Testis (tissue), 3 donors: ENCODE results near the gene A3GALT2. TPM values are rescaled to one million over a fixed set of nuclear protein-coding genes. Genes with fewer than 3 reads are reported as not detected.

Source experiments
- DNase-seq: peaks from one replicate; pipeline ENCODE4 v3.0.0-alpha.2; 2019
- H3K27ac ChIP-seq, 2 donors: fragments of 200-600 bp; sonication (generic); one replicate each; pipeline ENCODE4 v1.5.1; 2019
- H3K27me3 ChIP-seq: fragments of 200-600 bp; sonication (generic); one replicate; pipeline ENCODE4 v1.5.1; 2019
- H3K36me3 ChIP-seq: fragments of 200-600 bp; sonication (generic); one replicate; pipeline ENCODE4 v1.5.1; 2017; ENCODE audit warnings: low read depth; ENCODE audit errors: missing control alignments
- H3K4me1 ChIP-seq: fragments of 200-600 bp; sonication (generic); one replicate; pipeline ENCODE4 v1.5.1; 2019
- H3K4me3 ChIP-seq, 2 donors: fragments of 200-600 bp; sonication (generic); one replicate each; pipeline ENCODE4 v1.5.1; 2017 to 2019
- H3K9me3 ChIP-seq: fragments of 200-600 bp; sonication (generic); one replicate; pipeline ENCODE4 v1.5.1; 2017
- CTCF ChIP-seq, 3 experiments: fragments of 450-650 bp in 2 of 3; fragments of 200-600 bp in 1 of 3; sonication (generic) in 1 of 3; IDR thresholded peaks; one replicate each; pipeline ENCODE4 v1.5.1; 2016 to 2019; ENCODE audit warnings: antibody characterized with exemption in 3 of 3, mild to moderate bottlenecking in 2 of 3, moderate library complexity in 1 of 3
- POLR2A ChIP-seq: fragments of 450-650 bp; IDR thresholded peaks from one replicate; pipeline ENCODE4 v1.6.1; 2017; ENCODE audit warnings: antibody characterized with exemption, mild to moderate bottlenecking, moderate library complexity
- WGBS, 2 donors: methylation state at CpG; one replicate each; pipeline ENCODE4 v1.1.5; 2018; 5-methylcytosine and 5-hydroxymethylcytosine counted together
- intact Hi-C: fragments of 100-400 bp; cut with DNase I; formaldehyde crosslinking; loops from one replicate; pipeline ENCODE4 v1.15.1; 2023; ENCODE audit warnings: low total_unique reads
- polyA plus RNA-seq: library from polyadenylated mRNA; stranded (reverse); fragments of 350-450 nt; fragmentation: Illumina TruSeq; extraction: RNeasy Lipid Tissue Mini Kit (QIAGEN cat#74804); gene quantifications from one replicate; pipeline ENCODE4 v1.2.3, GENCODE V29; 2014; ENCODE audit warnings: low read depth, low replicate concordance; ENCODE audit not compliant: insufficient read depth
- total RNA-seq, 2 donors: library from RNA; depleted of rRNA; stranded (reverse); fragments of >200 nt; gene quantifications; one replicate each; pipeline ENCODE4 v1.2.3, GENCODE V29; 2016

A3GALT2 gene
- total and polyA plus RNA-seq, 3 donors from 2014 or later = 0.87 to 1.7 TPM; not detected in 1

DNA sequence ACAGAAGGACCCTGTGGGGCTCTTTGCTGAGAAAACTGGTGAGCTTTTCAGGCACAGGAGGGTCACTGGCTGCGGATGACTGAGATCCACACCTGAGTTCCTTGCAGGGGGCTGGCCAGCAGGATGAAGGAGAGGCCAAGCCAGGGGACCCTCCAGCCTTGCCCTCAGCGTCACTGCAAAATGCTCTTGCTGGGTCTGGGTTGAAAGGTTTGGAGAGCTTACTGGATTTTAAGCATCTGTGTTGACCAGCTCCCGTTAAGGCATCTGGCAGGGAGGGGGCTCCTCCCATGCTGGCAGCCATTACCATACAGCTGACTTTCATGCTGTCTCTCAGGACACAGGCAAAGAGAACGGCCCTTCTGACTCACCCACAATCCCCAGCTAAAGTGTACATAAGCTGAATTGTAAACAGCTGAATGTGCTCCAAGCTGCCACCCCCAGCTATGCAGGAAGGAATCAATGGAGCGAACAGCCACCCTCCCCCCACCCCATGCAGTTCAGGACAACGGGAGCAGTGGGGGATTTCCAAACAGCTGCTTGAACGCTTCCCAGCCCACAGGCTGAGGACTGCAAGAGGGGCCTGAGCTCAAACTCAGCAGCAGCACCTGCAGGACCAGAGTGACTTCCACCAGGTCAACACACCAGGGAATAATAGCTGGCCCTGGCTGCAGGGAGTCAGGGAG, 21.3 kb upstream of the A3GALT2 start:
- Histone ChIP-seq H3K4me3 (no peak overlapping the region), H3K36me3 (no peaks in the 10 kb centered on the region), H3K4me1 (peaks cover 67% of the 10 kb centered on the region), H3K27me3 (no peaks in the 10 kb centered on the region), H3K9me3 (no peaks in the 10 kb centered on the region), H3K27ac (peak overlapping the region in 1 of 2 donors; percentile 43)
- peak; percentile 56 for DNase-seq
- TF ChIP-seq CTCF (IDR thresholded peaks at IDR 0.05) (no peak), POLR2A (no peak)
- intact Hi-C loops = no loop called here
- WGBS, 2 donors = 27 to 44% methylated on average over 3 to 7 of the region's 7 CpGs

GRCh38 chr1:33341190-33341589, 20.3 kb upstream of the A3GALT2 start:
- peak overlapping the region; percentile 8 to 43 for H3K27ac ChIP-seq
- no peak overlapping the region for H3K4me3 ChIP-seq

GRCh38 chr1:33339413-33339812, 18.5 kb upstream of the A3GALT2 start:
- no peaks in the 10 kb centered on the region for H3K36me3 ChIP-seq
- no peaks in the 10 kb centered on the region for H3K9me3 ChIP-seq
- 51 to 60% methylated on average over 2 of the region's 2 CpGs for WGBS, 2 donors
- peaks cover 61% of the 10 kb centered on the region for H3K4me1 ChIP-seq
- H3K27me3 ChIP-seq = no peaks in the 10 kb centered on the region
- TF ChIP-seq CTCF (IDR thresholded peaks at IDR 0.05) (no peak), POLR2A (no peak)
- H3K4me3 ChIP-seq = no peak overlapping the region
- H3K27ac ChIP-seq = peak overlapping the region; percentile 66 to 75
- intact Hi-C loops = no loop called here
- DNase-seq = peak; percentile 36

More at GRCh38 chr1:33341190-33341589, 20.3 kb upstream of the A3GALT2 start:
- DNase-seq = no peak
- H3K27me3 ChIP-seq = no peaks in the 10 kb centered on the region
- no peaks in the 10 kb centered on the region for H3K9me3 ChIP-seq
- peaks cover 61% of the 10 kb centered on the region for H3K4me1 ChIP-seq
- 61 to 66% methylated on average over 6 of the region's 6 CpGs for WGBS, 2 donors
- no peaks in the 10 kb centered on the region for H3K36me3 ChIP-seq
- intact Hi-C loops = no loop called here
- TF ChIP-seq CTCF (IDR thresholded peaks at IDR 0.05) (no peak), POLR2A (no peak)

DNA sequence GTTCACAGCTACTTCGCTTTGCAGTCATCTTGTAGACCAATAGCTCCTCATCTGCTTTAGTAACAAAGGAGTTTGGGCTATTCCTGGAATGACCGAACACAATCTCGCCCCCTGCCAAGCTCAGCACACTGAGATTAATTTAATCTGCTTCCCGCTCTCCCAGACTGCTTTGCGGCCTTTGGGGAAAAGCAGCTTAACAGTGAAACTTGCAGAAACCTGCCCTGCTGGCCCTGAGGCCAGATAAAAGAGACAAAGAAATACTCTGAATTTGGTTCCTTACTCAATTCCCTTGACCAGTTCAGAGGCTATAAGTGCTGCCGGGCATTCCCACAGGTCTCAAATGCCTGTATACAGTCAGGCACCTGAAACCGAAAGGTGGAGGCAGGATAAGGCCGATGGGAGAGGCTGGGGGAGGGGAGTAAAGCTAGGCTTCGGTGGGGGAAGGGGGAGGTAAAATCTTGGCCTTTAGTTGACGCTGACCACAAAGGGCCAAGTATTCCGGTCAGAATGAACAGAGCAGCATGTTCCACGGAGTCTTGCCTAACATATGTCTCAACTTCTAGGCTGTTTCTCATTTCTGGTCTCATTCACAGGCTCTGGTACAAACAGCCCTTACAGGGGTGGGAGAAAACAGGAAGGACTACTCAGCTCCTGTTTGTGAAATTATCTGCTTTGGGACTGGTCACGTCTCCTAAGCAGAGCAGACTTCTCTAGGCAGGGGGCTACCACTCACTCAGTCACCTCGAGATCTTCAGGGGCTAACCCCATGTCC, 17.7 kb upstream of the A3GALT2 start:
- Histone ChIP-seq H3K27ac (peak overlapping the region; percentile 66 to 75), H3K4me3 (no peak overlapping the region), H3K4me1 (peaks cover 69% of the 10 kb centered on the region), H3K9me3 (no peaks in the 10 kb centered on the region), H3K36me3 (no peaks in the 10 kb centered on the region), H3K27me3 (no peaks in the 10 kb centered on the region)
- no peak for TF ChIP-seq CTCF (IDR thresholded peaks at IDR 0.05)
- TF ChIP-seq POLR2A = no peak
- peak; percentile 79 for DNase-seq
- WGBS, 2 donors = 30 to 34% methylated on average over 14 of the region's 14 CpGs
- intact Hi-C loops = no loop called here
